HEK293 (cell line): ENCODE data around the gene SRP9.

Source experiments
- CTCF ChIA-PET: fragments of 350-600 bp; formaldehyde crosslinking; extraction: SDS; loops from one replicate; lab custom pipeline; 2021; ENCODE audit warnings: antibody characterized with exemption; lab: Yijun Ruan, JAX
- POLR2A ChIA-PET: fragments of 300-600 bp; formaldehyde crosslinking; extraction: SDS; loops from one replicate; lab custom pipeline; 2020; ENCODE audit warnings: antibody characterized with exemption, inconsistent platforms; lab: Yijun Ruan, JAX
- H3K27ac ChIP-seq: fragments of 200-500 bp; sonication (Bioruptor generic); 2 replicates; pipeline ENCODE4 v1.5.1; 2014; ENCODE audit warnings: low read depth, low read length, control low read depth, inconsistent platforms; ENCODE audit errors: extremely low read depth
- H3K36me3 ChIP-seq, 2 experiments: fragments of 200-500 bp in 1 of 2; sonication (Bioruptor generic) in 1 of 2; 1 replicate in 1 of 2; 2 replicates in 1 of 2; pipeline ENCODE4 v1.5.1; 2014 to 2017; ENCODE audit warnings: inconsistent platforms in 2 of 2, low read length in 2 of 2; ENCODE audit not compliant: control insufficient read depth in 2 of 2, insufficient read depth in 1 of 2
- H3K4me1 ChIP-seq: fragments of 200-500 bp; sonication (Bioruptor generic); 2 replicates; pipeline ENCODE4 v1.5.1; 2014; ENCODE audit warnings: mild to moderate bottlenecking, low read length, inconsistent platforms; ENCODE audit not compliant: control insufficient read depth, insufficient read depth
- H3K4me3 ChIP-seq: 2 replicates; pipeline ENCODE4 v1.5.1; 2011; ENCODE audit warnings: low read depth, mild to moderate bottlenecking, control low read depth, low read length, moderate library complexity
- H3K9me3 ChIP-seq: fragments of 200-500 bp; sonication (Bioruptor generic); 2 replicates; pipeline ENCODE4 v1.5.1; 2014; ENCODE audit warnings: low read depth, low read length, inconsistent platforms; ENCODE audit not compliant: control insufficient read depth, insufficient read depth
- EGR2 ChIP-seq: fragments of 450-650 bp; formaldehyde crosslinking; IDR thresholded peaks from 2 replicates; pipeline ENCODE4 v1.5.1; 2016; ENCODE audit warnings: low read depth, missing biosample characterization, missing genetic modification characterization
- GLIS1 ChIP-seq: fragments of 450-650 bp; formaldehyde crosslinking; IDR thresholded peaks from 2 replicates; pipeline ENCODE4 v1.5.1; 2016; ENCODE audit warnings: missing biosample characterization, missing genetic modification characterization
- KLF10 ChIP-seq: fragments of 450-650 bp; IDR thresholded peaks from 2 replicates; pipeline ENCODE4 v1.5.1; 2018; ENCODE audit warnings: missing biosample characterization, mild to moderate bottlenecking, missing genetic modification characterization
- OSR2 ChIP-seq: fragments of 450-650 bp; formaldehyde crosslinking; IDR thresholded peaks from 2 replicates; pipeline ENCODE4 v1.5.1; 2016; ENCODE audit warnings: missing biosample characterization, missing genetic modification characterization
- PRDM1 ChIP-seq: fragments of 450-650 bp; formaldehyde crosslinking; IDR thresholded peaks from 2 replicates; pipeline ENCODE4; 2016; ENCODE audit warnings: missing biosample characterization, missing genetic modification characterization
- ZBTB17 ChIP-seq: fragments of 450-650 bp; formaldehyde crosslinking; IDR thresholded peaks from 2 replicates; pipeline ENCODE4 v1.5.1; 2016; ENCODE audit warnings: missing biosample characterization, missing genetic modification characterization
- ZBTB44 ChIP-seq: fragments of 450-650 bp; IDR thresholded peaks from 2 replicates; pipeline ENCODE4 v1.5.1; 2018; ENCODE audit warnings: missing biosample characterization, mild to moderate bottlenecking, missing genetic modification characterization
- ZFHX2 ChIP-seq: fragments of 450-650 bp; formaldehyde crosslinking; conservative IDR thresholded peaks from 2 replicates; pipeline ENCODE4 v1.5.1; 2016; ENCODE audit warnings: missing biosample characterization, missing genetic modification characterization
- ZFP69B ChIP-seq: fragments of 450-650 bp; formaldehyde crosslinking; IDR thresholded peaks from 2 replicates; pipeline ENCODE4 v1.5.1; 2016; ENCODE audit warnings: missing biosample characterization, missing genetic modification characterization
- ZIC2 ChIP-seq: fragments of 450-650 bp; formaldehyde crosslinking; IDR thresholded peaks from 2 replicates; pipeline ENCODE4 v1.5.1; 2016; ENCODE audit warnings: missing biosample characterization, missing genetic modification characterization
- ZNF10 ChIP-seq: fragments of 450-650 bp; formaldehyde crosslinking; IDR thresholded peaks from 2 replicates; pipeline ENCODE4 v1.5.1; 2017; ENCODE audit warnings: missing biosample characterization, missing genetic modification characterization
- ZNF510 ChIP-seq: fragments of 450-650 bp; formaldehyde crosslinking; IDR thresholded peaks from 2 replicates; pipeline ENCODE4 v1.5.1; 2018; ENCODE audit warnings: mild to moderate bottlenecking, missing genetic modification characterization, missing biosample characterization; ENCODE audit not compliant: insufficient replicate concordance
- ZNF561 ChIP-seq: fragments of 450-650 bp; IDR thresholded peaks from 2 replicates; pipeline ENCODE4 v1.5.1; 2018; ENCODE audit warnings: missing biosample characterization, missing genetic modification characterization, borderline replicate concordance
- ZNF600 ChIP-seq: fragments of 450-650 bp; formaldehyde crosslinking; IDR thresholded peaks from 2 replicates; pipeline ENCODE4 v1.5.1; 2016; ENCODE audit warnings: missing biosample characterization, missing genetic modification characterization
- ZSCAN16 ChIP-seq: fragments of 450-650 bp; formaldehyde crosslinking; IDR thresholded peaks from 2 replicates; pipeline ENCODE4 v1.5.1; 2016; ENCODE audit warnings: missing biosample characterization, missing genetic modification characterization
- TF ChIP-seq, protein P1 (sequence below): fragments of 450-650 bp; formaldehyde crosslinking; IDR thresholded peaks from 2 replicates; pipeline ENCODE4 v1.5.1; 2016; ENCODE audit warnings: missing biosample characterization, missing genetic modification characterization

The SRP9 gene

GRCh38 chr1:225767634-225768540, 9.7 kb upstream of the SRP9 start:
- ChIA-PET CTCF (interaction anchor here (0.6 to 25.5 kb wide), 15 partner anchors 8 to 287 kb away, joined by 3 to 567 read pairs (median 5); partner anchors contain the start of genes ENAH and SRP9), POLR2A (interaction anchor here (0.5 to 4.5 kb wide), 11 partner anchors 10 to 259 kb away, joined by 3 to 30 read pairs (median 6); partner anchors contain the start of genes ENAH, SRP9 and TMEM63A)
- Histone ChIP-seq H3K36me3 (no peaks in the 10 kb centered on the region), H3K27ac (peak overlapping the region; percentile 29; the same call in 1 of the 2 replicates), H3K9me3 (no peaks in the 10 kb centered on the region), H3K4me3 (no peak overlapping the region), H3K4me1 (peaks cover 29% of the 10 kb centered on the region)
- TF ChIP-seq ZIC2 (tag by site-specific recombination) = peak; percentile 47; the same call in 1 of the 2 replicates
- 0 out of 2 replicates have a peak, but pooled peaks have one; percentile 11 for TF ChIP-seq OSR2
- TF ChIP-seq, protein P1, sequence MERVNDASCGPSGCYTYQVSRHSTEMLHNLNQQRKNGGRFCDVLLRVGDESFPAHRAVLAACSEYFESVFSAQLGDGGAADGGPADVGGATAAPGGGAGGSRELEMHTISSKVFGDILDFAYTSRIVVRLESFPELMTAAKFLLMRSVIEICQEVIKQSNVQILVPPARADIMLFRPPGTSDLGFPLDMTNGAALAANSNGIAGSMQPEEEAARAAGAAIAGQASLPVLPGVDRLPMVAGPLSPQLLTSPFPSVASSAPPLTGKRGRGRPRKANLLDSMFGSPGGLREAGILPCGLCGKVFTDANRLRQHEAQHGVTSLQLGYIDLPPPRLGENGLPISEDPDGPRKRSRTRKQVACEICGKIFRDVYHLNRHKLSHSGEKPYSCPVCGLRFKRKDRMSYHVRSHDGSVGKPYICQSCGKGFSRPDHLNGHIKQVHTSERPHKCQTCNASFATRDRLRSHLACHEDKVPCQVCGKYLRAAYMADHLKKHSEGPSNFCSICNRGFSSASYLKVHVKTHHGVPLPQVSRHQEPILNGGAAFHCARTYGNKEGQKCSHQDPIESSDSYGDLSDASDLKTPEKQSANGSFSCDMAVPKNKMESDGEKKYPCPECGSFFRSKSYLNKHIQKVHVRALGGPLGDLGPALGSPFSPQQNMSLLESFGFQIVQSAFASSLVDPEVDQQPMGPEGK (tag by site-specific recombination) = peak; percentile 23; the same call in 1 of the 2 replicates
- no peak for TF ChIP-seq ZNF561
- no peak for TF ChIP-seq ZNF10 (tag by site-specific recombination)
- 0 out of 2 replicates have a peak, but pooled peaks have one; percentile 16 for TF ChIP-seq ZFP69B (tag by site-specific recombination)
- peak; percentile 80 for TF ChIP-seq GLIS1 (tag by site-specific recombination)
- TF ChIP-seq ZSCAN16 (tag by site-specific recombination) = 0 out of 2 replicates have a peak, but pooled peaks have one; percentile 9

DNA sequence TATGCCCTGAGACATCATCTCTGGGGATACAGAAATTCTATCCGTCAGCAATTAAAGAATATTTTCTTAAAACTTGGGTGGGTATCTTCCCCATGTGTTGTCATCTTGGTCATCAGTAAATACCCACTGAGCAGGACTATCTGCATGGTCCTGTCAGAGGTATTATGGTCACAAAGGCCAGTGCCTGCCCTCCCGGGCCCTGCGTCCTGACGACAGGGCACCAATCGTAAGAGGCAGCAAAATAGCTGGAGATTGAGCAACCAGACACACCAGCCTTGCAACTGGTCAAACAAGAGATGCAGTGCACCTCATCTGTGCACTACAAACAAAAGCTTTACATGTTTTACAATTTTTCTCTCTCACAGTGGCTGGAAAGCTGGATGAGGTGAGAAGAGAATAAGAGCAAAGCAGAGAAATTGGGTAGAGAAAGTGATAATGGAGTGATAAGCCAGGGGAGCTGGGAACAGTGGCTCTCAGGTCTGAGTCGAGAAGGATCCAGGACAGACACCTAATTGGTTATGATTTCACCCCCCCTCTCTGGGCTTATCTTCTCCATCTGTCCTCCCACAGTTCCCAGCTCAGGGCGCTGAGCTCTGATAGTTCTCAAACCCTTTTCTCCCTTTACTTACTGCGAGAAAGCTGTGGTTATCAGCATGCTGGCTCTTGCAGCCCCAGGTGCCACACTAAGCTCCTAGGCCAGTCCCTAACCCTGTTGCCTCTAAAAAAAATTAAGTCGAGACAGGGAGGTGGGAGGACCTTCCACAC, 8.8 kb upstream of the SRP9 start:
- Histone ChIP-seq H3K27ac (no peak overlapping the region; the same call in 1 of the 2 replicates), H3K9me3 (no peaks in the 10 kb centered on the region), H3K36me3 (no peaks in the 10 kb centered on the region), H3K4me3 (no peak overlapping the region), H3K4me1 (peaks cover 22% of the 10 kb centered on the region)
- peak; percentile 58 for TF ChIP-seq ZIC2 (tag by site-specific recombination)
- TF ChIP-seq ZFHX2 (tag by site-specific recombination) = peak; percentile 40
- peak; percentile 81 for TF ChIP-seq PRDM1
- TF ChIP-seq ZNF600 (tag by site-specific recombination) = 0 out of 2 replicates have a peak, but pooled peaks have one; percentile 12
- 0 out of 2 replicates have a peak, but pooled peaks have one; percentile 20 for TF ChIP-seq ZBTB44 (tag by site-specific recombination)
- TF ChIP-seq KLF10 = no peak
- TF ChIP-seq EGR2 (tag by site-specific recombination) = peak; percentile 22; the same call in 1 of the 2 replicates
- TF ChIP-seq ZNF510 (tag by site-specific recombination) = no peak
- 0 out of 2 replicates have a peak, but pooled peaks have one; percentile 12 for TF ChIP-seq ZBTB17
- ChIA-PET POLR2A (interaction anchor here (0.6 to 5.0 kb wide), 7 partner anchors 9 to 260 kb away, joined by 3 to 41 read pairs (median 17); partner anchors contain the start of genes ENAH, SRP9 and TMEM63A), CTCF (interaction anchor here (0.6 to 25.5 kb wide), 17 partner anchors 9 to 288 kb away, joined by 3 to 567 read pairs (median 5); partner anchors contain the start of genes ENAH and SRP9)
